ENCODE data around the gene ALG12.
A peak's percentile ranks its signal among the peaks of the same experiment; 100 is the strongest.

ALG12 gene

DNA sequence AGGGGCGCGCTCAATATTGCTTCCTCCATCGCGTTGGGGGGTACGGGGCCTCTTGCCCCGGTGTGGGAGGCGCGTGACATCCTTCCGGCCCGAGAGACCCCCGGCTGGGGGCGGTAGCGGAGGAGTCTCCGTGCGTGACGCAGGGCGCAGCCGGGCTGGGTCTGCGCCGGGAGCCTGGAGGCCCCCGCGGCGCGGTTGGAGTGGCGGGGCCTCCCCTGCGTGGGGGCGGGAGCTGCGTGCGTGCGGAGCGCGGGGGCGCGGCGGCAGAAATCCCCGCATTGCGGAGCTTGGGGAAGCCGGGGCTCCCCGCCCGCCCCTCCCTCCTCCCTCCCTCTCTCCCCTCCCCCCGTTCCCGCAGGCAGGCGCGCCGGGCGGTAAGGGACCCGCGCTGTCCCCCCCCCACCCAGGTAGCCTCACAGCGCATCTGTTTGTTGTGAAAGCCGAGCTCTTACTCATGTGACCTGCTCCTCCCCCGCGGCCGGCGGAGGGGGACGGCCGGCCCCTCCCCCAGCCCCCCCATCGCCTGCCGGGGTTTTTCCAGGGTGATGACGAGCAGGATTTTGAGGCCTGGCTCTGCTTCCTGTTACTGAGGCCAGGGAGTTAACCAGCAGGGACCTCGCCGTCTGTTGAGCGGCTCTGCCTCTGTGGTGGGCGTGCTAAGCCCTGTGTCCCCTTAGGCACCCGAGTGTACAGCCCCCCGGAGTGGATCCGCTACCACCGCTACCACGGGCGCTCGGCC, 43.9 kb upstream of the ALG12 start:
- Histone ChIP-seq H3K9me3 (ENCODE audit: control insufficient read depth, insufficient read depth, low read length) (no peaks in the 10 kb centered on the region), H3K36me3 (ENCODE audit: control insufficient read depth, insufficient read depth, low read length) (peaks cover 24% of the 10 kb centered on the region), H3K9ac (ENCODE audit: low read depth, low read length) (peak overlapping the region; percentile 63; the same call in 1 of the 2 replicates), H3K27me3 (ENCODE audit: control insufficient read depth, insufficient read depth, low read length) (peaks cover 4% of the 10 kb centered on the region; the same call in 1 of the 2 replicates), H3K4me1 (ENCODE audit: control insufficient read depth, insufficient read depth, low read length) (peaks cover 7% of the 10 kb centered on the region; the same call in 1 of the 2 replicates), H3K27ac (ENCODE audit: low read depth, low read length) (peak overlapping the region; percentile 84), H3K4me3 (ENCODE audit: low read depth, low read length) (peak overlapping the region; percentile 90)

DNA sequence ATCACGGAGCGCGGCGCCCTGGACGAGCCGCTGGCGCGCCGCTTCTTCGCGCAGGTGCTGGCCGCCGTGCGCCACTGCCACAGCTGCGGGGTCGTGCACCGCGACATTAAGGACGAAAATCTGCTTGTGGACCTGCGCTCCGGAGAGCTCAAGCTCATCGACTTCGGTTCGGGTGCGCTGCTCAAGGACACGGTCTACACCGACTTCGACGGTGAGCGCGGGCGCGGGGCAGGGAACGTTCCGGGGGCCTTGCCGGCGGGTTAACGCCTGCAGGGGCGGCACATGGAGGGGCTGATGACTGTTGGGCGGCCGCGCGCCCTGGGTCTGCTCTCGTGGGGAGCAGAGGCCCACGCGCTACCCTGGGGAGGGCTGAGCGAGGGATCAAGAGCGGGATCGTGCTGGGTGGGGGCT, 43.4 kb upstream of the ALG12 start:
- peak overlapping the region; percentile 84 for H3K27ac ChIP-seq (ENCODE audit: low read depth, low read length)
- H3K9ac ChIP-seq (ENCODE audit: low read depth, low read length): peak overlapping the region; percentile 63; the same call in 1 of the 2 replicates
- H3K4me1 ChIP-seq (ENCODE audit: control insufficient read depth, insufficient read depth, low read length): peaks cover 7% of the 10 kb centered on the region; the same call in 1 of the 2 replicates
- peak overlapping the region; percentile 90 for H3K4me3 ChIP-seq (ENCODE audit: low read depth, low read length)
- H3K9me3 ChIP-seq (ENCODE audit: control insufficient read depth, insufficient read depth, low read length): no peaks in the 10 kb centered on the region
- H3K36me3 ChIP-seq (ENCODE audit: control insufficient read depth, insufficient read depth, low read length): peaks cover 24% of the 10 kb centered on the region
- H3K27me3 ChIP-seq (ENCODE audit: control insufficient read depth, insufficient read depth, low read length): peaks cover 4% of the 10 kb centered on the region; the same call in 1 of the 2 replicates

DNA sequence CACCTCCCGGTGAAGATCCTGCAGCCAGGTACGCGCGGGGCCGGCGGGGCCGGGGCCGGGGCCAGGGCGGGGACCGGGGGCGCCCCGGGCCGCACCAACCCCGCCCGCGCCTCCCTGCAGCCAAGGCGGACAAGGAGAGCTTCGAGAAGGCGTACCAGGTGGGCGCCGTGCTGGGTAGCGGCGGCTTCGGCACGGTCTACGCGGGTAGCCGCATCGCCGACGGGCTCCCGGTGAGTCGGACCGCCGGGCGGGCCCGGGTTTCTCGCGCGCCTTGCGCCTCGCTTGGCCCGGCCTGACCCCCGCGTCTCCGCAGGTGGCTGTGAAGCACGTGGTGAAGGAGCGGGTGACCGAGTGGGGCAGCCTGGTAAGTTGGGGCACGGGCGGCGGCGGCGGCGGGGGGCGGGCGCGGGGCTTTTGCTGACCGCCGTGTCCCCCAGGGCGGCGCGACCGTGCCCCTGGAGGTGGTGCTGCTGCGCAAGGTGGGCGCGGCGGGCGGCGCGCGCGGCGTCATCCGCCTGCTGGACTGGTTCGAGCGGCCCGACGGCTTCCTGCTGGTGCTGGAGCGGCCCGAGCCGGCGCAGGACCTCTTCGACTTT, 42.9 kb upstream of the ALG12 start:
- H3K4me3 ChIP-seq (ENCODE audit: low read depth, low read length): peak overlapping the region; percentile 90
- H3K4me1 ChIP-seq (ENCODE audit: control insufficient read depth, insufficient read depth, low read length): peaks cover 7% of the 10 kb centered on the region; the same call in 1 of the 2 replicates
- peaks cover 4% of the 10 kb centered on the region; the same call in 1 of the 2 replicates for H3K27me3 ChIP-seq (ENCODE audit: control insufficient read depth, insufficient read depth, low read length)
- H3K9me3 ChIP-seq (ENCODE audit: control insufficient read depth, insufficient read depth, low read length): no peaks in the 10 kb centered on the region
- peak overlapping the region; percentile 85; the same call in 1 of the 2 replicates for H3K9ac ChIP-seq (ENCODE audit: low read depth, low read length)
- peaks cover 24% of the 10 kb centered on the region for H3K36me3 ChIP-seq (ENCODE audit: control insufficient read depth, insufficient read depth, low read length)
- peak overlapping the region; percentile 84 for H3K27ac ChIP-seq (ENCODE audit: low read depth, low read length)

DNA sequence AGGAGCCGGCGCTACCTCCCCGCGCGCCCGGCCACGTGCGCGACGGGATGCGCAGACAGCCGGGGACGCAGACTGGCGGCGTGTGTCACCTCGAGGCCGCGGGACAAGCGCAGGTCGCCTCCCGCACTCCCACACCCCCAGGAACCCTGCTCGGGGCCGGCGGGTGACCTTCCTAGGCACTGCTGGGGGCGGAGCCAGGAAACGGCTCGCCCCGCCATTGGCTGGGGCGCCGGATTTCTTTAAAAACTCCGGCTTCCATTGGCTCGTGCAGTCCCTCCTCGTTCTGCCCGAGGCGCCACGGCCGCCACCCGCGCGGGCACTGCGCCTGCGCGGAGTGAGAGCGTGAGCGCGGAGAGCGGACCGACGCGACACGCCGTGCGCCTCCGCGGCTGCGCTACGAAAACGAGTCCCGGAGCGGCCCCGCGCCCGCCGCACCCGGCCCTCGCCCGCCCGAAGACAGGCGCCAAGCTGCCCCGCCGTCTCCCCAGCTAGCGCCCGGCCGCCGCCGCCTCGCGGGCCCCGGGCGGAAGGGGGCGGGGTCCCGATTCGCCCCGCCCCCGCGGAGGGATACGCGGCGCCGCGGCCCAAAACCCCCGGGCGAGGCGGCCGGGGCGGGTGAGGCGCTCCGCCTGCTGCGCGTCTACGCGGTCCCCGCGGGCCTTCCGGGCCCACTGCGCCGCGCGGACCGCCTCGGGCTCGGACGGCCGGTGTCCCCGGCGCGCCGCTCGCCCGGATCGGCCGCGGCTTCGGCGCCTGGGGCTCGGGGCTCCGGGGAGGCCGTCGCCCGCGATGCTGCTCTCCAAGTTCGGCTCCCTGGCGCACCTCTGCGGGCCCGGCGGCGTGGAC, 42.1 kb upstream of the ALG12 start, which contains the start of gene PIM3:
Gene PIM3, plus strand, starts transcription at position 614 of the 846 bp plus-strand sequence. Its CDS starts 176 bp downstream, at position 790.
- Histone ChIP-seq H3K4me1 (ENCODE audit: control insufficient read depth, insufficient read depth, low read length) (peaks cover 7% of the 10 kb centered on the region; the same call in 1 of the 2 replicates), H3K4me3 (ENCODE audit: low read depth, low read length) (peak within 1 kb of the TSS; percentile 90), H3K9me3 (ENCODE audit: control insufficient read depth, insufficient read depth, low read length) (no peaks in the 10 kb centered on the region), H3K27me3 (ENCODE audit: control insufficient read depth, insufficient read depth, low read length) (peaks cover 4% of the 10 kb centered on the region; the same call in 1 of the 2 replicates), H3K9ac (ENCODE audit: low read depth, low read length) (peak within 1 kb of the TSS; percentile 85; the same call in 1 of the 2 replicates), H3K36me3 (ENCODE audit: control insufficient read depth, insufficient read depth, low read length) (peaks cover 24% of the 10 kb centered on the region), H3K27ac (ENCODE audit: low read depth, low read length) (peak within 1 kb of the TSS; percentile 84)

DNA sequence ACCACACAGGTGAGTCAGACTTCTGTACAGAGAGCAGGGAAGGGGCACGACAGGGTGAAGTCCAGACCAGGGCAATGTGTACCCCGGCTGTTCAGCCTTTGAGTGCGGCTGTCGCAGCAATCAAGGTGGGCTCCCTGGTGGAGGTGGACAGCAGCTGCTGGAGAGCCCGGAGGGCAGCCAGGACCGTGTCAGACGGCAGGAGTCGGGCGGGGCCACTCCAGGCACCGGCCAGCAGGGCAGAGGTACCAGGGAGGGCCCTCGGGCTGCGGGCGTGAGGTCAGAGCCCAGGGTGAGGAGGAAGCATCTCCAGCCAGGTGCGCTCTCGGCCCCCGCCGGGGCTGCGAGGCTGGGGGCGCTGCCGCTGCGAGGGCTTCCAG, 41.5 kb upstream of the ALG12 start:
- Histone ChIP-seq H3K9me3 (ENCODE audit: control insufficient read depth, insufficient read depth, low read length) (no peaks in the 10 kb centered on the region), H3K9ac (ENCODE audit: low read depth, low read length) (peak overlapping the region; percentile 85; the same call in 1 of the 2 replicates), H3K27ac (ENCODE audit: low read depth, low read length) (no peak overlapping the region), H3K4me3 (ENCODE audit: low read depth, low read length) (peak overlapping the region; percentile 90), H3K36me3 (ENCODE audit: control insufficient read depth, insufficient read depth, low read length) (peaks cover 23% of the 10 kb centered on the region), H3K27me3 (ENCODE audit: control insufficient read depth, insufficient read depth, low read length) (peaks cover 4% of the 10 kb centered on the region; the same call in 1 of the 2 replicates), H3K4me1 (ENCODE audit: control insufficient read depth, insufficient read depth, low read length) (peaks cover 7% of the 10 kb centered on the region; the same call in 1 of the 2 replicates)

DNA sequence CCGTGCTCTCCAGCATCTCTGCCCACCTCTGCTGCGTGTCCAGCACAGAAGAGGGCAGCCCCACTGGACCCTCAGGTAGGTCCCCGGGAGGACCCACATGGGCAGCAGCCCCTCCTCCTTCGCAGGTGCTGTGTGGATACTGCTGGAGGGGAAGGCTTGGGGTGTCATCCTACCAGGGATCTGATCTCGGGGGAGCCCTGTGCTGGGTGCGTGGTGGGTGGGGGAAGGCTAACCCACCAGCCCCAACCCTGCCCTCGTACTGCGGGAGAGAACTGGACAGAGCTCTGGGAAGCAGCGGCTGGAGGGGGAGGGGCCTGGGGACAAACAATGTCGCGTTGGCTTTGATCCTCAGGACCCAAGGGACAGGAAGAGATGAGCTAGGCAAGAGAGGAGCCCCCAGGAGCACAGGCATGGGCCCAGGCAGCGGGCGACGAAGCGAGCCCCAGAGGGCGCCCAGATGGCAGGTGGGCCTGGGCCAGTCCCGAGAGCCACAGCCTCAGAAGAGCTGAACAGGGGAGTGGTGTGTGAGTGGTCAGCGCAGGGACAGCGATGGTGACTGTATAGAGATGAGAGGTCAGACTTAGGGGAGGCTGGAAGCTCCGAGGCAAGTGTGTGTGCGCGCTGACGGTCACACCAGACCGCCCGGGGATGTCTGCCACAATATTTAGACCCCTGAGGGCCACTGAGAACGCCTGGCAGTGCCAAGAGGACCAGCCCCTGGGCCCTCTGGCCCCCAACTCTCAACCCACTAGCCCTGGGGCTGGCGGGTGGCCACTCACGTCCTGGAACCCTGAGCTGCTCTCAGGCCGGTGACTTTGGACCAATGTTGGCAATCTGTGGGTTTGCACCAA, 40.9 kb upstream of the ALG12 start:
- H3K9ac ChIP-seq (ENCODE audit: low read depth, low read length): no peak overlapping the region
- H3K4me3 ChIP-seq (ENCODE audit: low read depth, low read length): peak overlapping the region; percentile 90; the same call in 1 of the 2 replicates
- H3K36me3 ChIP-seq (ENCODE audit: control insufficient read depth, insufficient read depth, low read length): peaks cover 17% of the 10 kb centered on the region
- peaks cover 7% of the 10 kb centered on the region; the same call in 1 of the 2 replicates for H3K4me1 ChIP-seq (ENCODE audit: control insufficient read depth, insufficient read depth, low read length)
- no peak overlapping the region for H3K27ac ChIP-seq (ENCODE audit: low read depth, low read length)
- H3K27me3 ChIP-seq (ENCODE audit: control insufficient read depth, insufficient read depth, low read length): peaks cover 4% of the 10 kb centered on the region; the same call in 1 of the 2 replicates
- no peaks in the 10 kb centered on the region for H3K9me3 ChIP-seq (ENCODE audit: control insufficient read depth, insufficient read depth, low read length)

DNA sequence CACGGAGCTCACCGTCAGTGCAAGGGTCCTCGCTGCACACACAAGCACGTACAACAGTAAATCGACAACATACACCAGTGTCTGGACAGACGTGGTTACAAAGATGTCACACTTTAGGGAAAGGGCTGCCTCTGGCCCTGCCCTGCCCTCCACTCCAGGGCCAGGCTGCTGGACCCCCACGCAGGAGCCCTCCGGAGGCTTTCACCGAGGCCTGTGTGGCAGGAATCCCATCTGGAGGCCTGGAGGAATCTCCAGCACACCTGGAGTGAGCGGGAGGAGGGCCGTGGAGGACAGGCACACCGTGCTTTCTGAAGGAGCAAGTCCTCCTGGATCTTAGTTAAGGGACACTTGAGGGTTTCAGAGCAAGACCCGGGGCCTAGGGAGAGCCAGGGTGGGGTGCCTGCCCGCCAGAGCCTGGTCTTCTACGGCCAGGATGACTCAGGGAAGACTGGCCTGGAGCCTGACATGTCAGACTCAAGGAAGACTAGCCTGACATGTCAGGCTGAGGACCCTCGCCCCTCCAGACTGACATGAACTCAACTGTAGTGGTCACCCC, 40.2 kb upstream of the ALG12 start:
- H3K4me1 ChIP-seq (ENCODE audit: control insufficient read depth, insufficient read depth, low read length): peaks cover 7% of the 10 kb centered on the region; the same call in 1 of the 2 replicates
- H3K36me3 ChIP-seq (ENCODE audit: control insufficient read depth, insufficient read depth, low read length): peaks cover 10% of the 10 kb centered on the region
- no peak overlapping the region for H3K4me3 ChIP-seq (ENCODE audit: low read depth, low read length)
- peaks cover 4% of the 10 kb centered on the region; the same call in 1 of the 2 replicates for H3K27me3 ChIP-seq (ENCODE audit: control insufficient read depth, insufficient read depth, low read length)
- no peak overlapping the region for H3K9ac ChIP-seq (ENCODE audit: low read depth, low read length)
- H3K9me3 ChIP-seq (ENCODE audit: control insufficient read depth, insufficient read depth, low read length): no peaks in the 10 kb centered on the region
- no peak overlapping the region for H3K27ac ChIP-seq (ENCODE audit: low read depth, low read length)

DNA sequence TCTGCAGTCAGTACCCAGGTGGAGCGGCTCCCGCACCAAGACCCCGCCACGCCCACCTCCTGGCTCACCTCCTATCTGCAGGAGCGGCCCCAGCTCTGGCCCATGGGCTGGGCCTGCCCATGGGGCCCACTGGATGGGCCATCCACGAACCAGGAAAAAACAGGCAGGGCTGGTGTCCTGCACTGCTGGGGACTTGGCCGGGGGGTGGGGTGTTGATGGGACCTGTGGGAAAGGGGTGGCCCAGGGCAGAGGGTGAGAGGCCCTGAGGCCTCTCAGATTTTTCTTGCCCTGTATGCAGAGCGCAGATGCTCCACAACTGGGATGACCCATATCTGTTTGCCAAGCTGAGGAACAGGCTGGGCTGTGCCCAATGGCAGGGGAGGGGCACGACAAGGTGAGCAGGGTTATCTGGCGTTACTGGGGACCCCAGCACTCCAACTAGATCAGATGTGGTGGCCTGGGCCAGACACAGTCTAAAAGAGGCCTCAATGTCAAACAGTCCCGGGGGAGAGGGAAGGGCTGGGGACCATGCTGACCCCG, 39.7 kb upstream of the ALG12 start:
- Histone ChIP-seq H3K4me1 (ENCODE audit: control insufficient read depth, insufficient read depth, low read length) (peaks cover 5% of the 10 kb centered on the region; the same call in 1 of the 2 replicates), H3K9me3 (ENCODE audit: control insufficient read depth, insufficient read depth, low read length) (no peaks in the 10 kb centered on the region), H3K27me3 (ENCODE audit: control insufficient read depth, insufficient read depth, low read length) (peaks cover 4% of the 10 kb centered on the region; the same call in 1 of the 2 replicates), H3K4me3 (ENCODE audit: low read depth, low read length) (no peak overlapping the region), H3K27ac (ENCODE audit: low read depth, low read length) (no peak overlapping the region), H3K36me3 (ENCODE audit: control insufficient read depth, insufficient read depth, low read length) (peaks cover 4% of the 10 kb centered on the region), H3K9ac (ENCODE audit: low read depth, low read length) (no peak overlapping the region)

DNA sequence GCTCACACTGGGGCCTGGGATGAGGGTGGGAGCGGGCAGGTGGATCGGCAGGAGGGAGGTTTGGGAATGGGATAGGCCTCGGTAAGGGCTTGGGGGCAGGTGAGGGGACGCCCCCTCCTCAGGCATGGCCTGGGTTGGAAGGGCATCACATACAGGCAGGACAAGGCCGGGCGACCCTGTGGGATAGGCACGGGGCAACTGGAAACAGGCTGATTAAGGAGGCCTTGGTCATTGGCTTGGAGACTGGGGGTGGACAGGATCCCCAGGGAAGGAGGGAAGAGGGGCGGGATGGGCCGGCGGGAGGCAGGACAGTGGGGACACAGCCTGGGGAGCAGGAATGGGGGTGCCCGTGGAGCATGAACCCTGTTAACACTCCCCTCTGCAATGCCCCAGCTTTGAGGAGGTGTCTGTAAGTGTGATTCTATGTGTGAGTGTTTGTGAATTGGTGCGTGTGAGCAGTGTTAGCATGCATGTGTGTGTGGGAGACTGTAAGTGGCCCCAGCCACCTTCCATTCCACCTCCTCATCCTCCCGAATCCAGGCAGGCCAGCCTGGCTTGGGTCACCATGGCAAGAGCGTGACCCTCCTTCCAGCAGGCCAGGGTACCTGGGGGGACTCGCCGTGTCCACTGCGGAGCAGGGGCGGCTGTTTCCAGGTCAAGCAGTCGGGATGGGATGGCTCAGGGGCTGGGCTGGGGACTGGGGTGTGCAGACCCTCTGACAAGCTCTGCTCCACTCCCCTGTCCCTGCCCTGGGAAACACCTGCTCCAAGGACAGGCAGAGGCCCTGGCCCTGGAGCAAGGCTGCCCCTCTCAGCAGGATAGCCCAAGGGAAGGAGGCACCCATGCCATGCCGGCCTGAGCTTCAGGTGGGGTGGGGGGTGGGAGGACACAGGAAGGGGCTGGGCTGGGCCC, 38.9 kb upstream of the ALG12 start:
- no peaks in the 10 kb centered on the region for H3K36me3 ChIP-seq (ENCODE audit: control insufficient read depth, insufficient read depth, low read length)
- H3K27me3 ChIP-seq (ENCODE audit: control insufficient read depth, insufficient read depth, low read length): peaks cover 4% of the 10 kb centered on the region; the same call in 1 of the 2 replicates
- no peaks in the 10 kb centered on the region for H3K9me3 ChIP-seq (ENCODE audit: control insufficient read depth, insufficient read depth, low read length)
- H3K4me1 ChIP-seq (ENCODE audit: control insufficient read depth, insufficient read depth, low read length): no peaks in the 10 kb centered on the region; the same call in 1 of the 2 replicates
- no peak overlapping the region for H3K27ac ChIP-seq (ENCODE audit: low read depth, low read length)
- no peak overlapping the region for H3K9ac ChIP-seq (ENCODE audit: low read depth, low read length)
- no peak overlapping the region for H3K4me3 ChIP-seq (ENCODE audit: low read depth, low read length)

Data from HUES48 (cell line).